MCF 10A (cell line): Measurements from ENCODE around the gene PARD6B. TPM values are rescaled to one million over a fixed set of nuclear protein-coding genes. Genes with fewer than 3 reads are reported as not detected.

ENCODE experiments used
- BruUV-seq: library from RNA; stranded (reverse); fragments of 400-500 nt; replicated peaks from 2 replicates; lab custom pipeline; 2021; lab: Mats Ljungman, UMichigan
- CTCF ChIA-PET: fragments of 300-600 bp; sonication (Branson Sonifier 250); formaldehyde crosslinking; extraction: SDS; loops from one replicate; lab custom pipeline; 2021; ENCODE audit warnings: antibody characterized with exemption, inconsistent platforms; lab: Yijun Ruan, JAX
- POLR2A ChIA-PET: fragments of 300-600, 350-650 bp; sonication (Branson Sonifier 250); formaldehyde crosslinking; extraction: SDS; loops from one replicate; lab custom pipeline; 2020; ENCODE audit warnings: antibody characterized with exemption, inconsistent platforms; lab: Yijun Ruan, JAX
- DNase-seq: peaks from one replicate; pipeline ENCODE4 v3.0.0-alpha.2; 2018; ENCODE audit not compliant: unreplicated experiment
- H3K27ac Mint-ChIP-seq: one replicate; pipeline ENCODE4 v1.8.0; 2022; ENCODE audit warnings: mild to moderate bottlenecking, low read depth, mixed read lengths; ENCODE audit not compliant: unreplicated experiment
- H3K27me3 Mint-ChIP-seq: one replicate; pipeline ENCODE4 v1.8.0; 2022; ENCODE audit warnings: mixed read lengths; ENCODE audit not compliant: insufficient read depth, unreplicated experiment
- H3K36me3 Mint-ChIP-seq: one replicate; pipeline ENCODE4 v1.8.0; 2022; ENCODE audit warnings: mild to moderate bottlenecking, moderate library complexity, mixed read lengths; ENCODE audit not compliant: insufficient read depth, unreplicated experiment
- H3K4me1 Mint-ChIP-seq: one replicate; pipeline ENCODE4 v1.8.0; 2022; ENCODE audit warnings: mixed read lengths; ENCODE audit not compliant: insufficient read depth, unreplicated experiment
- H3K4me3 Mint-ChIP-seq: one replicate; pipeline ENCODE4 v1.8.0; 2022; ENCODE audit warnings: mild to moderate bottlenecking, moderate library complexity, mixed read lengths; ENCODE audit not compliant: unreplicated experiment
- H3K9me3 Mint-ChIP-seq: one replicate; pipeline ENCODE4 v1.8.0; 2022; ENCODE audit warnings: mixed read lengths; ENCODE audit not compliant: unreplicated experiment
- intact Hi-C: fragments of 100-400 bp; cut with micrococcal nuclease; formaldehyde crosslinking; loops from 2 replicates; pipeline ENCODE4 v1.14.1; 2022
- total RNA-seq: library from RNA; stranded (reverse); gene quantifications from 2 replicates; pipeline ENCODE4 v1.2.3, GENCODE V29; 2022
- TF ChIP-seq, protein P1 (sequence below): fragments of 200-600 bp; IDR thresholded peaks from one replicate; pipeline ENCODE4 v1.8.0; 2022; ENCODE audit warnings: antibody characterized with exemption, mild to moderate bottlenecking; ENCODE audit not compliant: unreplicated experiment

The PARD6B gene
- total RNA-seq, 1 experiment from 2014 or later = 5.8 TPM

DNA sequence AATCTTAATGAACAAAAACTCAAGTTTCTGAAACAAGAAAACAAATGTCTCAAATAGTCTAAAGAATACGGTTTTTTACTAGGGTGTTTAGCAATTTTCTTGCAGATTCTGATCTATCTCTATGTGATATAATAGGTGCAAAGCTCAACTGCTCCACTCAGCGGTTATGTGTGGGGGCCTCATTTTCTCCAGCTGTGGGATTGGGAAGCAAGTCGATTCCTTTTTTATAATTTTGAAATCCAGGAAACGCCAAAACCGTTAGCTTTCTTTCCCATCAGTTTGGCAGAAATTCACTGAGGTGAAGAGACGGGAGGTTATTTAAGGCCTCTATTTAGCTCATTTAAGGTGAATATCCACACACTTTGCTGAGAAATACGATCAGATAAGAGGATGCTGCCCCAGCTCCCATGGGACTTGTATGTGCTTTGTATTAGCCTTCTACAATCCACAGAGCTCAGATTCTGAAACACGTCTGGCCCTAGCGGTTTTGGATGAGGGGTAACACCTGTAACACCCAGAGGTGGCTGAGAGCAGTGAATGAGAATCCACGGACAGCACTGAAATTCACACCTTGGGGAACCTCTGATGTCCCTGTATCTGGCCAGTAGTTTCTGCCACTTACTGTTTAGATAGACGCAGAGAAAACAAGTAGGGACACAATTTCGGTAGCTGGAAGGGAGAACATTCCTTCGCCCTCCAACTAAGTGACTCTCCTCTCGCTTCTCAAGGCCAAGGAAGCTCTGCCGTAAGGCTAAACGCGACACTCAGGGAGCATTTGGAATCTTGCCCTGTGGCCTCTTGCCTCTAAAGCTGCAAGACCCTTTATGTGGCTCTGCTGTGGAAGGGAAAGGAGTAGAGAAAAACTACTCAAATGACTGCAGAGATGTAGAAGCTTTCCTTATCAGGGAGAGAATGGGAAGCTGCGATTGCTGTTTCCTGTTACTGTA is 56.9 kb downstream of the PARD6B start:
- BruUV-seq = no TSS peak
- intact Hi-C loops = loop anchor here (1.0 to 2.0 kb wide), 2 partner anchors 40 to 125 kb away; no protein-coding TSS in a partner anchor
- ChIA-PET CTCF (interaction anchor here (0.6 to 11.2 kb wide), 52 partner anchors 8 to 610 kb away, joined by 3 to 256 read pairs (median 4); partner anchors contain the start of gene ADNP), POLR2A (interaction anchor here (0.5 to 5.5 kb wide), 25 partner anchors 11 to 635 kb away, joined by 3 to 33 read pairs (median 4); partner anchors contain the start of genes ADNP, CEBPB, DPM1 and MOCS3)
- peaks cover 6% of the 10 kb centered on the region for H3K4me1 Mint-ChIP-seq
- H3K36me3 Mint-ChIP-seq = no peaks in the 10 kb centered on the region
- DNase-seq = peak; percentile 75
- no peaks in the 10 kb centered on the region for H3K27me3 Mint-ChIP-seq
- no peaks in the 10 kb centered on the region for H3K9me3 Mint-ChIP-seq
- H3K4me3 Mint-ChIP-seq = no peak overlapping the region
- TF ChIP-seq, protein P1, sequence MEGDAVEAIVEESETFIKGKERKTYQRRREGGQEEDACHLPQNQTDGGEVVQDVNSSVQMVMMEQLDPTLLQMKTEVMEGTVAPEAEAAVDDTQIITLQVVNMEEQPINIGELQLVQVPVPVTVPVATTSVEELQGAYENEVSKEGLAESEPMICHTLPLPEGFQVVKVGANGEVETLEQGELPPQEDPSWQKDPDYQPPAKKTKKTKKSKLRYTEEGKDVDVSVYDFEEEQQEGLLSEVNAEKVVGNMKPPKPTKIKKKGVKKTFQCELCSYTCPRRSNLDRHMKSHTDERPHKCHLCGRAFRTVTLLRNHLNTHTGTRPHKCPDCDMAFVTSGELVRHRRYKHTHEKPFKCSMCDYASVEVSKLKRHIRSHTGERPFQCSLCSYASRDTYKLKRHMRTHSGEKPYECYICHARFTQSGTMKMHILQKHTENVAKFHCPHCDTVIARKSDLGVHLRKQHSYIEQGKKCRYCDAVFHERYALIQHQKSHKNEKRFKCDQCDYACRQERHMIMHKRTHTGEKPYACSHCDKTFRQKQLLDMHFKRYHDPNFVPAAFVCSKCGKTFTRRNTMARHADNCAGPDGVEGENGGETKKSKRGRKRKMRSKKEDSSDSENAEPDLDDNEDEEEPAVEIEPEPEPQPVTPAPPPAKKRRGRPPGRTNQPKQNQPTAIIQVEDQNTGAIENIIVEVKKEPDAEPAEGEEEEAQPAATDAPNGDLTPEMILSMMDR = peak; percentile 50
- no peak overlapping the region for H3K27ac Mint-ChIP-seq

DNA sequence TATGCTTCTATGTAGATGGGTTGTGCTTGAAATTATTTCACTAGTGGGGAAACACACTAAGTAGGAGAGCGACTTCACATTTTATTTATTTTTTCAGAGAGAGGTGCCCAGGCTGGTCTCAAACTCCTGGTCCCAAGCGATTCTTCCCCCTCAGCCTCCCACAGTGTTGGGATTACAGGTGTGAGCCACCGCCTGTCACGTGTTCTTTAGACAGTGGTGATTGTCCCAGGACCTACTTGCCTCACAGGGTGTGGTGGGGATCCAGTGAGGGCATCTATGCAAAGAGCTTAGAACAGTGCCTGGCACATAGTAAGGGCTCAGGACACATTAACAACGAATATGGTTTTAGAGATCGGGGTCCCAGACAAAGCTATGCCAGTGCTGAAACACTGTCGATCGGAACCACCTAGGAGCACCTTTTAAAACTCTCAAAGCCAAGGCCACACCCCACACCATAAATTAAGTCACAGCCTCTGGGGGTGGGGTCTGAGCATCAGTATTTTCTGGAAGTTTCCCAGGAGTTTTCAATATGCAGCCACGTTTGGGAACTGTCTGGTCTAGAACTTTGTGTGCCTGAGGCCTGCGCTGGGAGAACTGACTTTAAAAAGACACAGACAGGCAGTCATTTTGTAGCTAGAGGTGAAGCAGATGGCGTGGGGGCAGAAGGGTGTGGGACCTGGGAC is 58.7 kb downstream of the PARD6B start:
- no peak overlapping the region for H3K4me3 Mint-ChIP-seq
- no peaks in the 10 kb centered on the region for H3K27me3 Mint-ChIP-seq
- BruUV-seq = no TSS peak
- intact Hi-C loops = loop anchor here (2.0 to 10.0 kb wide), 3 partner anchors 41 to 845 kb away; no protein-coding TSS in a partner anchor
- TF ChIP-seq, protein P1 = no peak
- no peak for DNase-seq
- ChIA-PET POLR2A (interaction anchor here (0.6 to 4.5 kb wide), 29 partner anchors 14 to 368 kb away, joined by 3 to 32 read pairs (median 4); partner anchors contain the start of genes ADNP, DPM1 and MOCS3), CTCF (interaction anchor here (0.5 to 11.2 kb wide), 49 partner anchors 9 to 632 kb away, joined by 3 to 256 read pairs (median 4); partner anchors contain the start of gene ADNP)
- no peaks in the 10 kb centered on the region for H3K36me3 Mint-ChIP-seq
- H3K9me3 Mint-ChIP-seq = no peaks in the 10 kb centered on the region
- H3K4me1 Mint-ChIP-seq = peaks cover 6% of the 10 kb centered on the region
- peak overlapping the region; percentile 69 for H3K27ac Mint-ChIP-seq

DNA sequence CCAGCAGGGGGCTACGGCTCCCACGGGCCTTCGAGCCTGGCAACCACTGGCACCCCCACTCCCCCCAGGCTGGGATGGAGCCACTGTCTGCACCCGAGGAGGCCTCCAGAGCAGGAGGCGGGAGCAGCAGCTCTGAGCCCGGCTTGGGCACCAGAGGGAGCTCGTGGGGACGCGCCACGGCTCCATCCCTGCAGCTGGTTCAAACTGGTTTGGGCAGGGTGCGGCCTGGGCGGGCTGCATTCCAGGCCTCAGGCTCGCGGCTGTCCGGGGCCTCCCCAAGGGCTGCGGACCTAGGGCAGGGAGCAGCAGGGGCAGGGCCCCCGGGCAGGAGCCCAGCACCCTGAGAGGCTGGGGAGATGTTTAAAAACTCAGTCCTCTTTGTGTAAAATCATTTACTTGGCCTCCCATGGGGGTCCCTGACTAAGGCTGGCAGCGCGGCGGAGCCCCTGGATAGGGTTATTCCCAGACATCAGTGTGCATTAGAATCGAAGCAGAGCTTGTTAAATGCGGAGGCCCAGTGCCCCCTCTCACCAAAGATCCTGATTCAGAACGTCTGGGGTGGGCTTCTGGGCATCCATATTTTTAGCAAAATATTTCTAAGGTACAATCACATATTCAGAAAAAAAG is 59.4 kb downstream of the PARD6B start:
- Mint-ChIP-seq H3K4me1 (peaks cover 6% of the 10 kb centered on the region), H3K36me3 (no peaks in the 10 kb centered on the region), H3K27ac (peak overlapping the region; percentile 69), H3K4me3 (no peak overlapping the region), H3K9me3 (no peaks in the 10 kb centered on the region), H3K27me3 (no peaks in the 10 kb centered on the region)
- TF ChIP-seq, protein P1 = peak; percentile 70
- ChIA-PET POLR2A (interaction anchor here (0.6 to 4.5 kb wide), 33 partner anchors 15 to 368 kb away, joined by 3 to 32 read pairs (median 4); partner anchors contain the start of genes ADNP, DPM1, MOCS3 and PARD6B), CTCF (interaction anchor here (0.5 to 11.2 kb wide), 60 partner anchors 9 to 910 kb away, joined by 3 to 256 read pairs (median 4); partner anchors contain the start of gene ADNP)
- intact Hi-C loops = loop anchor here (5.0 to 10.0 kb wide), 2 partner anchors 517 to 844 kb away; no protein-coding TSS in a partner anchor
- no TSS peak for BruUV-seq
- DNase-seq = peak; percentile 85
